Large intestine (tissue), 3 donors: ENCODE data around the gene ADPRHL1. TPM values are rescaled to one million over a fixed set of nuclear protein-coding genes. Genes with fewer than 3 reads are reported as not detected.
"Not testable (repeated sequence)": the region's sequence is repeated elsewhere in the genome, so short reads cannot be mapped to it uniquely, and the experiment has no call there.

Source experiments
- DNase-seq, 2 donors: peaks; one replicate each; pipeline versions ENCODE4 v3.0.0 to v3.0.0-alpha.2; 2013
- H3K27ac ChIP-seq: one replicate; pipeline ENCODE4 v1.5.1; 2013; ENCODE audit warnings: low read length
- H3K27me3 ChIP-seq: 2 replicates; pipeline ENCODE4 v1.6.1; 2013; ENCODE audit warnings: low read length; ENCODE audit not compliant: control insufficient read depth, insufficient read depth
- H3K36me3 ChIP-seq: 2 replicates; pipeline ENCODE4 v1.6.1; 2013; ENCODE audit warnings: low read length; ENCODE audit not compliant: control insufficient read depth, insufficient read depth
- H3K4me1 ChIP-seq: one replicate; pipeline ENCODE4 v1.6.1; 2013; ENCODE audit warnings: low read length; ENCODE audit not compliant: control insufficient read depth, insufficient read depth
- H3K4me3 ChIP-seq: one replicate; pipeline ENCODE4 v1.5.1; 2013; ENCODE audit warnings: low read length
- H3K9me3 ChIP-seq: one replicate; pipeline ENCODE4 v1.6.1; 2013; ENCODE audit warnings: mild to moderate bottlenecking, low read depth, low read length, moderate library complexity; ENCODE audit not compliant: control insufficient read depth
- WGBS: methylation state at CpG from one replicate; pipeline ENCODE4 v1.1.5; 2013; ENCODE audit warnings: low lambda C conversion rate; ENCODE audit not compliant: insufficient coverage; 5-methylcytosine and 5-hydroxymethylcytosine counted together
- polyA plus RNA-seq: library from polyadenylated mRNA; unstranded; fragments of 120-200 nt; gene quantifications from one replicate; pipeline ENCODE4 v1.2.1, GENCODE V29; 2013

ADPRHL1 gene
- polyA plus RNA-seq, 1 donor: 2.8 TPM

GRCh38 chr13:113456116-113456702 is 2.9 kb upstream of the ADPRHL1 start:
- WGBS: no CpG with 5 or more reads among the region's 16 CpGs
- no peaks in the 10 kb centered on the region for H3K27me3 ChIP-seq
- DNase-seq: no peak
- H3K36me3 ChIP-seq: peaks cover 44% of the 10 kb centered on the region
- no peak overlapping the region for H3K27ac ChIP-seq
- H3K4me1 ChIP-seq: no peaks in the 10 kb centered on the region
- H3K9me3 ChIP-seq: no peaks in the 10 kb centered on the region
- H3K4me3 ChIP-seq: no peak overlapping the region

- Histone ChIP-seq H3K4me3 (no peak overlapping the region), H3K4me1 (no peaks in the 10 kb centered on the region), H3K9me3 (no peaks in the 10 kb centered on the region), H3K27ac (no peak overlapping the region), H3K36me3 (peaks cover 39% of the 10 kb centered on the region), H3K27me3 (no peaks in the 10 kb centered on the region)
- WGBS: no CpG with 5 or more reads among the region's 18 CpGs
- DNase-seq: no peak
These were observed 2.1 kb upstream of the ADPRHL1 start for GRCh38 chr13:113455384-113455783.

DNA sequence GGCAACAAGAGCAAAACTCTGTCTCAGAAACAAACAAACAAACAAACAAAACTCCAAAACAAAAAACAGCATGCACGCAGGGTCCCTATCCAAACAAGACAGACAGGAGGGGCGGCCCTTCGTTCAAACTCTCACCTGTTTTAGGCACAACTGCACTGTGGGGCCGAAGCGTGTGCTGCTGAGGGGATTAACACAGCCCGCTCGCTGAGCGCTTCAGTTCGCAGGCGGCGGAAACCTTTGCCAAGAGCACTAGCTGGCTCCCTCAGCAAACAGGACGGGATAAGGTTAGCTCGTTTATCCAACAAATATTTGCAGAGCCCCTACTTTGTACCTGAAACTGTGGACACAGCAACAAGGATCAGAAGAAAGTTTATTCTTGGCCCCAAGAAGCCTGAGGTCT is 1.6 kb upstream of the ADPRHL1 start:
- H3K4me1 ChIP-seq: peaks cover 3% of the 10 kb centered on the region
- WGBS: no CpG with 5 or more reads among the region's 13 CpGs
- DNase-seq: no peak
- peaks cover 34% of the 10 kb centered on the region for H3K36me3 ChIP-seq
- H3K27ac ChIP-seq: no peak overlapping the region
- no peaks in the 10 kb centered on the region for H3K27me3 ChIP-seq
- H3K4me3 ChIP-seq: no peak overlapping the region
- H3K9me3 ChIP-seq: no peaks in the 10 kb centered on the region

GRCh38 chr13:113452466-113452865 is 822 bp downstream of the ADPRHL1 start:
- peaks cover 8% of the 10 kb centered on the region for H3K4me1 ChIP-seq
- H3K4me3 ChIP-seq: no peak overlapping the region
- H3K36me3 ChIP-seq: peaks cover 18% of the 10 kb centered on the region
- H3K9me3 ChIP-seq: no peaks in the 10 kb centered on the region
- H3K27ac ChIP-seq: no peak overlapping the region
- no CpG with 5 or more reads among the region's 4 CpGs for WGBS
- no peak for DNase-seq
- H3K27me3 ChIP-seq: no peaks in the 10 kb centered on the region

GRCh38 chr13:113451951-113452421 is 1.3 kb downstream of the ADPRHL1 start:
- peaks cover 17% of the 10 kb centered on the region for H3K36me3 ChIP-seq
- no peak for DNase-seq
- no peaks in the 10 kb centered on the region for H3K9me3 ChIP-seq
- H3K4me3 ChIP-seq: no peak overlapping the region
- no CpG with 5 or more reads among the region's 24 CpGs for WGBS
- no peak overlapping the region for H3K27ac ChIP-seq
- no peaks in the 10 kb centered on the region for H3K27me3 ChIP-seq
- H3K4me1 ChIP-seq: peaks cover 8% of the 10 kb centered on the region

GRCh38 chr13:113450861-113451620 is 2.2 kb downstream of the ADPRHL1 start:
- H3K4me3 ChIP-seq, H3K27me3 ChIP-seq, H3K9me3 ChIP-seq, H3K4me1 ChIP-seq, DNase-seq, H3K27ac ChIP-seq: not testable (repeated sequence)
- peaks cover 10% of the 10 kb centered on the region for H3K36me3 ChIP-seq
- WGBS: no CpG with 5 or more reads among the region's 19 CpGs

- not testable (repeated sequence) for H3K9me3 ChIP-seq, DNase-seq, H3K27ac ChIP-seq, H3K4me3 ChIP-seq, H3K27me3 ChIP-seq, H3K36me3 ChIP-seq, H3K4me1 ChIP-seq
- WGBS: no CpG with 5 or more reads among the region's 9 CpGs
These were observed 2.9 kb downstream of the ADPRHL1 start for GRCh38 chr13:113450348-113450744.

DNA sequence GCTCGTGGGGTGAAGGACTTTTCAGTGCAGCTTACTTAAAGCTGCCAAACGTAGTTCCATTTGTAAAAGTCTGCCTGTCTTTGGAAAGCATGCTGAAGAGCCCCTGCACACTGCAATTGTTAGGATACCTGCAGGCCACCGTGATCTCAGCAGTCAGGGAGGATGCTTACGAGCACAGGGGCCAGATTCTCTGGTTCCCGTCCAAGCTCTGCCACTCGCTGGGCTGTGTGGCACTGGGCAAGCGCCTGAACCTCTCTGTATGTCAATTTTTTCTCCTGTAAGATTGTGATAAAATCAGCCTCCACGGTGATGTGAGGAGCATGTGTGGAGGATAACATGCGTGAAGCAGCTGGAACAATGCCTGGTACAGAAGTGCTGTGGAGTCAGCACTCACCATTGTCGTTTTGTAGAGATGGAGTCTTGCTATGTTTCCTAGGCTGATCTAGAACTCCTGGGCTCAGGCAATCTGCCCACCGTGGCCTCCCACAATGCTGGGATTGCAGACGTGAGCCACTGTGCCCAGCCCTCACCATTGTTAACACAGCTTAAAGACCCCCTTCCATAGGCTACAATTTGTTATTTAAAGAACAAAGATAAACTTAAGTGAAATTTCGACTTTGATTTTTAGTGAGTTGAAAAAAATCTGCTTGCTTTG is 3.5 kb downstream of the ADPRHL1 start:
- Histone ChIP-seq H3K27ac (peak overlapping the region; percentile 32), H3K4me3 (peak overlapping the region; percentile 50)
- 100% methylated on average over 1 of the region's 13 CpGs for WGBS

GRCh38 chr13:113448885-113449692 is 4.2 kb downstream of the ADPRHL1 start:
- Histone ChIP-seq H3K9me3 (no peaks in the 10 kb centered on the region), H3K4me3 (peak overlapping the region; percentile 50), H3K4me1 (peaks cover 8% of the 10 kb centered on the region), H3K36me3 (peaks cover 4% of the 10 kb centered on the region), H3K27ac (peak overlapping the region; percentile 32), H3K27me3 (no peaks in the 10 kb centered on the region)
- DNase-seq: peak; percentile 77 to 90
- WGBS: no CpG with 5 or more reads among the region's 29 CpGs

More for the DNA sequence above, 3.5 kb downstream of the ADPRHL1 start:
- Histone ChIP-seq H3K4me1 (peaks cover 8% of the 10 kb centered on the region), H3K36me3 (peaks cover 4% of the 10 kb centered on the region), H3K9me3 (no peaks in the 10 kb centered on the region), H3K27me3 (no peaks in the 10 kb centered on the region)
- no peak for DNase-seq

- Histone ChIP-seq H3K27ac (peak overlapping the region; percentile 32), H3K9me3 (no peaks in the 10 kb centered on the region), H3K36me3 (peaks cover 4% of the 10 kb centered on the region), H3K4me3 (peak overlapping the region; percentile 50), H3K27me3 (no peaks in the 10 kb centered on the region), H3K4me1 (peaks cover 8% of the 10 kb centered on the region)
- no CpG with 5 or more reads among the region's 6 CpGs for WGBS
- no peak for DNase-seq
These were observed 4.8 kb downstream of the ADPRHL1 start for GRCh38 chr13:113448545-113448884.
